ENCODE data around the gene PLXNB2. TPM values are rescaled to one million over a fixed set of nuclear protein-coding genes. Genes with fewer than 3 reads are reported as not detected.
"Not testable (repeated sequence)": the region's sequence is repeated elsewhere in the genome, so short reads cannot be mapped to it uniquely, and the experiment has no call there.

Gene PLXNB2
- total RNA-seq, 1 donor from 2014 or later = 287 TPM

GRCh38 chr22:50323900-50324299 lies 16.5 kb upstream of the PLXNB2 start:
- no peaks in the 10 kb centered on the region for H3K9me3 ChIP-seq
- no peak overlapping the region for H3K27ac ChIP-seq
- intact Hi-C loops (cut with DNase I) = no loop called here
- TF ChIP-seq, protein P1, sequence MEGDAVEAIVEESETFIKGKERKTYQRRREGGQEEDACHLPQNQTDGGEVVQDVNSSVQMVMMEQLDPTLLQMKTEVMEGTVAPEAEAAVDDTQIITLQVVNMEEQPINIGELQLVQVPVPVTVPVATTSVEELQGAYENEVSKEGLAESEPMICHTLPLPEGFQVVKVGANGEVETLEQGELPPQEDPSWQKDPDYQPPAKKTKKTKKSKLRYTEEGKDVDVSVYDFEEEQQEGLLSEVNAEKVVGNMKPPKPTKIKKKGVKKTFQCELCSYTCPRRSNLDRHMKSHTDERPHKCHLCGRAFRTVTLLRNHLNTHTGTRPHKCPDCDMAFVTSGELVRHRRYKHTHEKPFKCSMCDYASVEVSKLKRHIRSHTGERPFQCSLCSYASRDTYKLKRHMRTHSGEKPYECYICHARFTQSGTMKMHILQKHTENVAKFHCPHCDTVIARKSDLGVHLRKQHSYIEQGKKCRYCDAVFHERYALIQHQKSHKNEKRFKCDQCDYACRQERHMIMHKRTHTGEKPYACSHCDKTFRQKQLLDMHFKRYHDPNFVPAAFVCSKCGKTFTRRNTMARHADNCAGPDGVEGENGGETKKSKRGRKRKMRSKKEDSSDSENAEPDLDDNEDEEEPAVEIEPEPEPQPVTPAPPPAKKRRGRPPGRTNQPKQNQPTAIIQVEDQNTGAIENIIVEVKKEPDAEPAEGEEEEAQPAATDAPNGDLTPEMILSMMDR (IDR thresholded peaks at IDR 0.05) = no peak
- DNase-seq (ENCODE audit: low spot score in 2 of 2) = no peak
- H3K4me3 ChIP-seq = no peak overlapping the region
- peaks cover 10% of the 10 kb centered on the region in 2 donors for H3K4me1 ChIP-seq
- H3K27me3 ChIP-seq = no peaks in the 10 kb centered on the region
- H3K36me3 ChIP-seq = no peaks in the 10 kb centered on the region

DNA sequence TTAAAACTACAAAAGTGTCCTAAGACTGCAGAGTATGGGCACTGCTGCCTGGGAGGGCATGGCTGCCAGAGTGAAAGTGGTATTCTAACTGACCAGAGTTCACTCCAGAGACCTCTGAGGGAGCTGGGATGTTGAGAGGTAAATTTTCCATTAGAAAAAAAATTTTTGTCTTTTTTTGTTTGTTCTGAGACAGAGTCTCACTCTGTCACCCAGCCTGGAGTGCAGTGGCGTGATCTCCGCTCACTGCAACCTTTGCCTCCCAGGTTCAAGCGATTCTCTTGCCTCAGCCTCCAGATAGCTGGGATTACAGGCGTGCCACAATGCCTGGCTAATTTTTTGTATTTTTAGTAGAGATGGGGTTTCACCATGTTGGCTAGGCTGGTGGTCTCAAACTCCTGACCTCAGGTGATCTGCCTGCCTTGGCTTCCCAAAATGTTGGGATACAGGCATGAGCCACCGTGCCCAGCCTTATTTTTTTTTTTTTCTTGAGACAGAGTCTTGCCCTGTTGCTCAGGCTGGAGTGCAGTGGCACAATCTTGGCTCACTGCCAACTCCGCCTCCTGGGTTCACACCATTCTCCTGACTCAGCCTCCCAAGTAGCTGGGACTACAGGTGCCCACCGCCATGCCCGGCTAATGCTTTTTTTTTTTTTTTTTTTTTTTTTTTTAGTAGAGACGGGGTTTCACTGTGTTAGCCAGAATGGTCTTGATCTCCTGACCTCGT lies 15.1 kb upstream of the PLXNB2 start:
- H3K4me3 ChIP-seq; H3K36me3 ChIP-seq; H3K9me3 ChIP-seq; H3K27me3 ChIP-seq; H3K27ac ChIP-seq; DNase-seq (ENCODE audit: low spot score in 2 of 2); H3K4me1 ChIP-seq; intact Hi-C loops (cut with DNase I): not testable (repeated sequence)

GRCh38 chr22:50320671-50321325 lies 13.4 kb upstream of the PLXNB2 start:
- Histone ChIP-seq H3K4me3 (no peak overlapping the region), H3K9me3 (no peaks in the 10 kb centered on the region), H3K27me3 (no peaks in the 10 kb centered on the region), H3K27ac (no peak overlapping the region), H3K4me1 (no peaks in the 10 kb centered on the region), H3K36me3 (no peaks in the 10 kb centered on the region)
- TF ChIP-seq, protein P1 (IDR thresholded peaks at IDR 0.05) = no peak
- DNase-seq (ENCODE audit: low spot score in 2 of 2) = no peak
- intact Hi-C loops (cut with DNase I) = no loop called here

- H3K36me3 ChIP-seq = no peaks in the 10 kb centered on the region
- no peaks in the 10 kb centered on the region for H3K4me1 ChIP-seq
- no peaks in the 10 kb centered on the region for H3K9me3 ChIP-seq
- DNase-seq (ENCODE audit: low spot score in 2 of 2) = no peak
- H3K27ac ChIP-seq = no peak overlapping the region
- TF ChIP-seq, protein P1 (IDR thresholded peaks at IDR 0.05) = no peak
- H3K4me3 ChIP-seq = no peak overlapping the region
- intact Hi-C loops (cut with DNase I) = no loop called here
- no peaks in the 10 kb centered on the region for H3K27me3 ChIP-seq
Measured at GRCh38 chr22:50320116-50320515, 12.7 kb upstream of the PLXNB2 start.

DNA sequence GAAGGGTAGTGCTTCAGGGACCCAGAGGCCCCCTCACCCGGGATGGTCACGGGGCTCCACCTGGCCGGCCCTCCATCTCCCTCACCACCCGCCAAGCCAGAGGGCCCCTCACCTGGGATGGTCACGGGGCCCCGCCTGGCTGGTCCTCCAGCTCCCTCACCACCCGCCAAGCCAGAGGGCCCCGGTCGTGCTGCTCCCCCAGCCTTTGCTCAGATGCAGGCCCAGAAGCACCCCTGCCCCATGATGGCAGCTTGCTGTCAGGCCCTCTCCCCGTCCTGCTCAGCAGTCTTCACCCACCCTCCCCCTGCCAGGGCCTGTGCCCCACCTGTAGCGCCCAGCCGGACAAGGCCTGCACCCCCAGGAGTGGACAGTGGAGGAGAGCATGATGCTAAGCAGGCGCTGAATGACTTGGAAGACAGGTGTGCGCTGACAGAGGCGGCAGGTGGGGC lies 12.1 kb upstream of the PLXNB2 start:
- intact Hi-C loops (cut with DNase I) = no loop called here
- DNase-seq (ENCODE audit: low spot score in 2 of 2) = no peak

More for the DNA sequence above, 12.1 kb upstream of the PLXNB2 start:
- TF ChIP-seq, protein P1 (IDR thresholded peaks at IDR 0.05) = no peak
- no peaks in the 10 kb centered on the region for H3K4me1 ChIP-seq
- no peaks in the 10 kb centered on the region for H3K9me3 ChIP-seq
- no peaks in the 10 kb centered on the region for H3K27me3 ChIP-seq
- no peak overlapping the region for H3K27ac ChIP-seq
- no peaks in the 10 kb centered on the region for H3K36me3 ChIP-seq
- H3K4me3 ChIP-seq = no peak overlapping the region
